HG03565 (cell line): Measurements from ENCODE around the gene RPS6KA3.
"Not testable (repeated sequence)": the region's sequence is repeated elsewhere in the genome, so short reads cannot be mapped to it uniquely, and the experiment has no call there.

Source experiments
- ATAC-seq: cut with Tn5 transposase; IDR thresholded peaks from one replicate; pipeline ENCODE4 v1.9.1; 2021; ENCODE audit warnings: mild to moderate bottlenecking, moderate library complexity; ENCODE audit not compliant: unreplicated experiment

The RPS6KA3 gene

DNA sequence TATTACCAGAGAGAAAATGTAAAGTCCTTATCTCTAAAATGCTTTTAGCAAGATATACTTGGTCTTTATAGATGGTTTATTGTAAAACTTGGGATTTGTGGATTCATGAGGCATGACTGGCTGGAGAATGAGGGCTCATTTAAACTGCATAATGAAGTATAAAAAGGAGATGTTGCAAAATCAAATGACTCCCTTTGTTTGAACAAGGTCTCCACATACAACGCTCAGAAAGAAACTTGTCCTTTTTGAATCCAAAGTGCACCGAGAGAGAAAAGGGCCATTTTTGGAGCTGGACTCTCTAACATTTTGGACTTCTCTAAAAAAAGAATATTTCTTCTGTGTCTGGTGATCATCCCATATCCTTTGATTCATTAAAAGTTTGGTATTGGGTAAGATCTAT, 117.4 kb downstream of the RPS6KA3 start:
- ATAC-seq, result no peak

GRCh38 chrX:20147561-20147960, 119.1 kb downstream of the RPS6KA3 start:
- no peak for ATAC-seq

DNA sequence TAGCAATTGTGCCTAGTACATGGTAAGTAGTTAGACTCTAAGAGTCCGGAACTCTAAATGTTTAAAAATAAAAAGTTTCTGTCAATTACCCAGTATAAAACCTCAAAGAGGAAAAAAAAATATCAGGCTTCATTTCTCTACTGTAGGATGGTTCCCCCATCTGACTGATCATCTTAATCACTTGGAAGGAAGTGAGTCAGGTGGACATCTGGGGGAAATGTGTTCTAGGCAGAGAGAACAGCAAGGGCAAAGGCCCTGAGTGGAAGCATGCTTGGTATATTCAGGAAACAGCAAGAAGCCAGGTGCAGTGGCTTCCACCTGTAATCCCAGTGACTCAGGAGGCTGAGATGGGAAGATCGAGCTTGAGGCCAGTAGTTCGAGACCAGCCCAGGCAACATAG, 122.2 kb downstream of the RPS6KA3 start:
- ATAC-seq, result no peak

DNA sequence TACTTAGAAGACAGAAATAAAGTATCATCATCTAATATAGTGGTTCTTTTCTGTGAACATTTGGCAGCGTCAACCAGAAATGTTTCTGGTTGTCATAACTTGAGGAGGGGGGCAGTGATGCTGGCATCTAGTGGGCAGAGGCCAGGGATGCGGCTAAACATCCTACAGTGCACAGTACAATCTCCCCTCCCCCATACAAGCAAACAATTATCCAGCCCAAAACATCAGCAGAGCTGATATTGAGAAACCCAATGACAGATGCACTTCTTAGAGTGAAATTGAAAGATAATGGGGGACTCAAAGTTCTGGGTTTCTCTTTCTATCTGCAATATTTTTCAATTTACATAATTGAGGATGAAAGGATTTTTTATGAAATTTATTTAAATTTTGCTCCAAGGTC, 123.1 kb downstream of the RPS6KA3 start:
- ATAC-seq, result no peak

GRCh38 chrX:20143111-20143510, 123.6 kb downstream of the RPS6KA3 start:
- no peak for ATAC-seq

DNA sequence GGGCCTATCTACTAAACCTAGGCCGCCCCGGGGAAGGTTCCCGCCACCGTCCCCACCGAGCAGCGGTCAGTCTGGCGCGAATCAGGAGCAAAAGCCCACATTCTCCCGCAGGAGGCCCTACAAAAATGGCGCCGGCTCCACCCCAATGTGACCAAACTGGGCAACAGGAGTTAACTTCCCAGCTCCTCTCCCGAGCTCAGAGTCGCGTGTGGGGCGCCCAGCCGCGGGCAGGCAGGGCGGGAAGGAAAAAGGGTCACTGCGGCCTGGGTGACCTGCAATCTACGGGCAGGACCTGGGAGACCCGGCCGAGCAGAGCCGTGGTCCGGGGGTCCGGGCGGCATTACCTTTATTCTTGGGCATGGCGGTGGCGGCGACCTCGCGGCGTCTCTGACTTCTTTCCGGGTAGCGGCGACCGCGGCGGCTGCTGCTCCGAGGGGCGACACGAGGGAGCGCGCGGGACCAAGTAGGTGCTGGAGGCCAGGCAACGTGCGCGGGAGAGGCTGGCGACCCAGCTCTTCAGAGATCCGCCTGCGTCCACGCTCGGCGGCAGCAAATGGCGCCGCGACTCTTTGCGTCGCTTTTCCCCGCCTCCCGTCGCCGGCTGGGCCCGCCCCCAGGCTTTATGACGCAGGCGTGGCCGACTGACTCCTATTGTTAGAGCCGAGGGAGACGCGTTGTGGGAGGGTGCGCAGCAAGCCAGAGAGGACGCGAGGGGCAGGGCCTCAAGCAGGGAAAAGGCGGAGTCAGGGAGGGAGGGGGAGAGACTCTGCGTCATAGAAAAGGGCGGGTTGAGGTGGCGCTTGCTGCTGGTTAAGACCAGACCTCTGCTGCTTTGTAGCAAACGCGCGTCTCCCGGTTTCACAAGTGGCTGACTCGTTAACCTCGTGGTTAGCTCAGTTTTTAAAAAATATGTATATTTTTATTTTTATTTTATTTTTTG, 125.2 kb downstream of the RPS6KA3 start, which contains the start of gene EIF1AX:
Gene EIF1AX (minus strand): TSS at position 558 of the 940 bp plus-strand sequence. CDS start 198 bp downstream, at position 360.
- peak; percentile 97 for ATAC-seq

- ATAC-seq, result no peak
Measured at GRCh38 chrX:20140420-20140819, 126.3 kb downstream of the RPS6KA3 start.

DNA sequence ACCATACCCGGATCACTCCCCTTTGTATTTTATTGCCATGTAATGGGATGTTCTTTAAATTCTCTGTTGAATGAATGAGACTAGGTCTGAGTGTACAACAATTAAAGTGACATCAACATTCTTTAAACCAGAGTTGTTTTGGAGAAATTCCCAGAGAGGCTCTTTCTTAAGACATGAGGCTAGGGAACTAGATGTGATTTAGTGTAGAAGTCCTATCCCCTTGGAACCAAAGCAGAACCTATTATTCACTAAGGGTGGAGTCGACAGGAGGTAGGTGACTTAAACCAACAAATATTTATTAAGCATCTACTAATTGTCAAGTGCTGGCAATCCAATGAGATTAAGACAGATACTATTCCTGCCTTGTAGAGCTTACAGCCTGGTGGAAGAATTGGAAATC, 126.7 kb downstream of the RPS6KA3 start:
- no peak for ATAC-seq

DNA sequence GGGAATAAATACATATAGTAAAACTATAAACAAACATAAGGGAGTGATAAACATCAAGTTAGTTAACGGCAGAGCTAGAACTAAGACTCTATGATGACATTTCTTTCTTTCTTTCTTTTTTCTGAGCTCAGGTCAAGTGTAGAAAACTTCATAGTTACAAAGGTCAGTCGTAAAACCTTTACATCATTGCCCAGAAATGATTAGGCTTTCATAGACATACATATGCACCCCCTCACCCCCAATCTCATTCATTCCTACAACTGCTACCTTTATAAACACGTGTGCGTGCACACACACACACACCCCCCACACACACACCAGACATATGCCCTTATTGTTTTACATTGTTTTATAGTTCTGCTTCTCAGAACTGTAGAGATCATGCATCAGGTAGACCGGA, 130.8 kb downstream of the RPS6KA3 start:
- no peak for ATAC-seq

GRCh38 chrX:20132666-20133065, 134.0 kb downstream of the RPS6KA3 start:
- ATAC-seq, result no peak

DNA sequence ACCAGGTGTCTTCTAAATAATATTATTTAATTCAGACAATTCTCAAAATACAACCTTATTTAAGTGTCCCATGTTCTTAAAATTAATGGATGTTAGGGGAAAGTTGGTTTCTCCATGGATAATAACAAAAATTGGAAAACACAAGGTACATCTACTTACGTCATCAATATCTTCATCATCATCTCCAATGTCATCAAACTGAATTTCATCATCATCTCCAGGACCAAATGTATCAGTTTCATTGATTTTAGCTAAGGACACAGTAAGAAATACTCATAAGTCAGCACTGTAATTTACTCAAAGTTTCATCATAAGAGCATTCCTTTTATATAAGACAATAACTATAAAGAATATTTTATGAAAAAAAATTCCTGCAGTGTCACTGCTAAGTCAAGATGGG, 136.4 kb downstream of the RPS6KA3 start:
- ATAC-seq, result no peak

- ATAC-seq, result no peak
Measured at GRCh38 chrX:20129547-20129946, 137.2 kb downstream of the RPS6KA3 start.

GRCh38 chrX:20128670-20129069, 138.0 kb downstream of the RPS6KA3 start:
- no peak for ATAC-seq

DNA sequence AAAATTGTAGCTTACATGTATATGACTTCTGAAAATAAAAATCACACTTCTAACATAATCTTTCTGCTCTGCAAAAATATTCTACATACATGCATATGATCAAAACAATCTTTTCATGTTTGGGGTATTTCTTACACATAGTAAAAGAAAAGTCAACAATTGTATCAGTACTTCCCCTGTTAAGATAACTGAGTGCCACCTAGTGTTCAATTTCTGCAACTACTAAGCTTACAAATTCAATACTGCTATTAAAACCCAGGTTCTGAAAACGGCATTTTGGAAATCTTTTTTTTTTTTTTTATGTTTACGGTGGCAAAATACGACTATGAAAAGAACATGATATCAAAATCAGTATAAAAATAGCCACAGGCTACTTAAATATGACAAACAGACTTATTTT, 139.3 kb downstream of the RPS6KA3 start:
- ATAC-seq, result peak; percentile 43

DNA sequence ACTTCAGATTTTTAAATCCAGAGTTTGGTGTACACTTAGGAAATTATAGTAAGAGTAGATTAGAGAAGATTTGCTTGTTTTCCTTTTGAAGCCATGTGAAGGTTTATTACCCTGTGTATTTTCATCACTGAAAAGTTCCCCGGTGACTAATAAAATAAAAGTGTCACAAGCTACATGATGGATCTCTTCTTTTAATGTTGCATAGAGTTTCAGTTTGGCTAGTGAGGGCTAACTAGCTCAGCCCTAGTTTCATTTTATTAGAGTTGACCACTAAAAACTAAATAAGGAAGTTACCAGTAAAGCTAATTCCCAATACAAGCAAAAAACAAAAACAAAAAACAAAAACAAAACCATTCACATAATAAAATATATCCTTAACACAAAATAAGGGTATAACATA, 139.9 kb downstream of the RPS6KA3 start:
- not testable (repeated sequence) for ATAC-seq

- ATAC-seq, result no peak
Measured at GRCh38 chrX:20124964-20125363, 141.7 kb downstream of the RPS6KA3 start.

DNA sequence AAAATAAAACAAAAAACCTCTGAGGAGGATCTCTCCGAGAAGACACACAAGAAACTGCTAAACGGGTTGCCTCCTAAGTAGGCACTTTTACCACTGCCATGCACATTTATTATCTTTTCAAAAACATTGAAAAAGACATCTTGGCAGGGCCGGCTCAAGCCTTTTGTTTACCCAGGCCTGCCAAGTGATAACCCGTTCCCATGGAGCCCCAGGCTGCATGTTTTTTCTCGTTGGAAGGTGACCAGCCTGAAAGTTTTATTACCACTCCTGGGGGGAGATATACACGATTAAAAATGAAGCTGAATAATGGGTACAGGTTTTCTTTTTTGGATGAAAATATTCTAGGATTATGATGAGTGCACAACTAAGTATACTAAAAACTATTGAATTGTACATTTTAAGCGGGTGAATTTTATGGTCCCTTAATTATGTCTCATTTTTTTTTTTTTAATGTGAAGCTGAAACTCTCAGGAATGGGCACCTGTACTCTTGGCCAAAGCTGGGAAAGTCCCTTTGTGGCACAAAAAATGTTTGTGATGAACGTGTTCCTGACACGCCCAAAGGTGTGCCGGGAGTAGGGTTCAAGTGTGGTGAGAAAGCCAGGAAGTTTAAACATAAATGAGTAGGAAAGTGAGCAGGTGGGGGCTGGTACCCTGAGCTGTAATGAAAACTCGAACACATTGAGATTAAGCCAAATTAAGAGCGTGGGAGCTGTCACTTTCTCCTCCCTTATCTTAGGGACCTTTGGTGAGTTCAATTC, 148.5 kb downstream of the RPS6KA3 start:
- no peak for ATAC-seq

DNA sequence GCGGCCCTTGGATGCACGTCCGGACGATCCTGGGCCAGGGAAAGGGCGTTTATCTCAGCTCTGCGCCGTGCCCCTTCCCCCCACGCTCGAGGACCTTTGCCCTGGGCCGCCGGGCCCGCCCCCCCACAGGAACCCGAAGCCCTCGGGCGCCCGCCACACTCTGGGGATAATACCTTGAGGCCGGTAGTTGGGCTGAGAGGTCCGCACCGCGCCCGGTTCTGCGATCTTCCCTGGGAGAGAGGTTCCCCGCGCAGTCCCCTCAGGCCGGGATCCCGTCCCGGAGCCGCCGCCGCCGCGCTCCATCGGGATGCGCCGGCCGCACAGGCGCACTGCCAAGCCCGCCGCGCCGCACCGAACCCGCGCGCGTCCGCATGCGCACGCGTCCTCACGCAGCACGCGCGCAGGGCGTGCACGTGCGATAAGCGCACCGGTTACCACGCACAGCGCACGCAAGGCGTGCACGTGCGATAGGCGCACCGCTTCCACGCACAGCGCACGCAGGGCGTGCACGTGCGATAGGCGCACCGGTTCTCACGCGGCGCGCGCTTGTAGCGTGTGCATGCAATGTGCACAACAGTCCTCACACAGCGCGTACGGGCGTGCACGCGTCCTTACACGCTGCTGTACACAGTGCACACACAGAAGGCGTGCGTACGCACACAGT, 150.0 kb downstream of the RPS6KA3 start, which contains the start of gene MAP7D2:
Gene MAP7D2 (minus strand): TSS at position 331 of the 664 bp plus-strand sequence. CDS start 28 bp downstream, at position 303.
- no peak for ATAC-seq

- no peak for ATAC-seq
Measured at GRCh38 chrX:20116087-20116576, 150.6 kb downstream of the RPS6KA3 start.

DNA sequence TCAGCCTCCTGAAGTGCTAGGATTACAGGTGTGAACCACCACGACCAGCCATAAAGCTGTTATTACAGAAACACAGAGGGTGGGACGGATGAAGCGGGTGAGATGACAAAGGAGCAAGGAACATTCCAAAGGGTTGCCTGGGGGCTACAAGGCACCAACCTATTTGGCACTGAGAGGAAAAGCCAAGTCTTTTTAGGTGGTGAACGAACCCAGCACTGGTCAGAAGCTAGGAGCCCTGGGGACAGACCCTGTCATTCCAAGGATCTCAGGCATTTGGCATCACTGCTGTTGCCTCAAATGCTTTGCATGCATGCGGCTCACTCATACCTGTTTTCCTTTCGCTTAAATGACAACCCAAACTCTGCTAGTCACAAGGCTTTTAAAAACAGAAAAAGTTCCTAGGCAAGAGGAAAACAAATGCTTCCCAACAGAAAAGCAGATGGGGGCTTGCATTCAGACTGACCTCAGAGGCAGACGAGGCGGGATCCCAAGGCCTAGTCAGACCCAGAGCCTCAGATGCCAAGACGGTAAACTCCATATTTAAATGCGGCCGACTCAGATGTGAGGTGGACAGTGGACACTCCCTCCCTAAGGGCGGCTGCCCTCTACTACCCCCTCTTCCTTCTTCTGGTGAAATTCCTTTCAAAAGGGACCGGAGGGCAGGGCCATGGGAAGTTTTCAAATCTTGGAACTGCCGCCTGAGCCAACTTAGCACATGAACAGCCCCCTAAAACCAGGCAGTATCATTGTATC, 154.5 kb downstream of the RPS6KA3 start:
- ATAC-seq, result no peak
